ENCODE measurements around the gene CD93. TPM values are rescaled to one million over a fixed set of nuclear protein-coding genes. Genes with fewer than 3 reads are reported as not detected.

CD93 gene
- total and polyA plus RNA-seq, 4 donors: 1.5 to 16.0 (median 11.9) TPM

GRCh38 chr20:23081263-23081819 is 4.8 kb downstream of the CD93 start:
- DNase-seq (ENCODE audit: low spot score): no peak
- no peaks in the 10 kb centered on the region for H3K27me3 ChIP-seq (ENCODE audit: control insufficient read depth in 4 of 4, insufficient read depth in 4 of 4, low read length in 3 of 4)
- no peak overlapping the region for H3K9ac ChIP-seq (ENCODE audit: low read depth in 1 of 2, low read length in 2 of 2)
- peaks cover 0 to 3% (median 0%) of the 10 kb centered on the region in 4 donors for H3K4me1 ChIP-seq (ENCODE audit: control insufficient read depth in 4 of 4, insufficient read depth in 4 of 4, low read length in 3 of 4)
- no peaks in the 10 kb centered on the region for H3K36me3 ChIP-seq (ENCODE audit: control insufficient read depth in 4 of 4, insufficient read depth in 3 of 4, low read depth in 1 of 4, low read length in 3 of 4)
- 62% methylated on average over 9 of the region's 9 CpGs for WGBS
- no peak overlapping the region for H3K4me3 ChIP-seq (ENCODE audit: low read depth in 1 of 3, low read length in 3 of 3)
- H3K9me3 ChIP-seq (ENCODE audit: control insufficient read depth in 4 of 4, low read length in 3 of 4): no peaks in the 10 kb centered on the region
- TF ChIP-seq CTCF (IDR thresholded peaks at IDR 0.05; ENCODE audit: low read depth, low read length, missing input control) (no peak), ZBTB33 (IDR thresholded peaks at IDR 0.05) (no peak), HNF4G (IDR thresholded peaks at IDR 0.05) (no peak), TAF1 (conservative IDR thresholded peaks at IDR 0.05) (no peak), EGR1 (IDR thresholded peaks at IDR 0.05; ENCODE audit: low read depth in 2 of 2) (no peak), ATF3 (IDR thresholded peaks at IDR 0.05) (no peak), RAD21 (IDR thresholded peaks at IDR 0.05) (no peak), RXRA (IDR thresholded peaks at IDR 0.05) (no peak)
- no peak overlapping the region for H3K27ac ChIP-seq (ENCODE audit: low read depth in 1 of 2, low read length in 2 of 2)

- Histone ChIP-seq H3K9ac (ENCODE audit: low read depth in 1 of 2, low read length in 2 of 2) (no peak overlapping the region), H3K27ac (ENCODE audit: low read depth in 1 of 2, low read length in 2 of 2) (no peak overlapping the region), H3K9me3 (ENCODE audit: control insufficient read depth in 4 of 4, low read length in 3 of 4) (no peaks in the 10 kb centered on the region), H3K36me3 (ENCODE audit: control insufficient read depth in 4 of 4, insufficient read depth in 3 of 4, low read depth in 1 of 4, low read length in 3 of 4) (no peaks in the 10 kb centered on the region), H3K4me3 (ENCODE audit: low read depth in 1 of 3, low read length in 3 of 3) (no peak overlapping the region), H3K4me1 (ENCODE audit: control insufficient read depth in 4 of 4, insufficient read depth in 4 of 4, low read length in 3 of 4) (peaks cover 0 to 3% (median 0%) of the 10 kb centered on the region in 4 donors), H3K27me3 (ENCODE audit: control insufficient read depth in 4 of 4, insufficient read depth in 4 of 4, low read length in 3 of 4) (no peaks in the 10 kb centered on the region)
- 83% methylated on average over 10 of the region's 10 CpGs for WGBS
- no peak for DNase-seq (ENCODE audit: low spot score)
- TF ChIP-seq MAX (IDR thresholded peaks at IDR 0.05) (no peak), JUND (IDR thresholded peaks at IDR 0.05) (no peak), SP1 (IDR thresholded peaks at IDR 0.05) (no peak), FOXA1 (IDR thresholded peaks at IDR 0.05) (no peak), ATF3 (IDR thresholded peaks at IDR 0.05) (no peak), EGR1 (IDR thresholded peaks at IDR 0.05; ENCODE audit: low read depth in 2 of 2) (no peak), YY1 (IDR thresholded peaks at IDR 0.05) (no peak), RAD21 (IDR thresholded peaks at IDR 0.05) (no peak), FOXA2 (IDR thresholded peaks at IDR 0.05) (no peak), HNF4A (conservative IDR thresholded peaks at IDR 0.05) (no peak), ZBTB33 (IDR thresholded peaks at IDR 0.05) (no peak), RXRA (IDR thresholded peaks at IDR 0.05) (no peak), NR2F2 (IDR thresholded peaks at IDR 0.05) (no peak), REST (IDR thresholded peaks at IDR 0.05) (no peak), GABPA (IDR thresholded peaks at IDR 0.05 in 1 of 2, conservative IDR thresholded peaks at IDR 0.05 in 1 of 2) (no peak), HNF4G (IDR thresholded peaks at IDR 0.05) (no peak), TAF1 (conservative IDR thresholded peaks at IDR 0.05) (no peak), CTCF (IDR thresholded peaks at IDR 0.05; ENCODE audit: low read depth, low read length, missing input control) (no peak)
These were observed 5.6 kb downstream of the CD93 start for GRCh38 chr20:23080521-23080920.
